DOHH2 (cell line): ENCODE measurements around the gene FASN.

Experiments
- EZH2phosphoT487 ChIP-seq: fragments of 200-600 bp; sonication (generic); IDR thresholded peaks from 2 replicates; pipeline ENCODE4 v1.6.1; 2017; ENCODE audit warnings: borderline replicate concordance, mild to moderate bottlenecking, antibody characterized with exemption, low read length, moderate library complexity, mixed read lengths
- TF ChIP-seq, protein P1 (sequence below): fragments of 200-600 bp; sonication (generic); IDR thresholded peaks from one replicate; pipeline ENCODE4 v1.5.1; 2014; ENCODE audit warnings: antibody characterized with exemption, mild to moderate bottlenecking, low read depth, low read length; ENCODE audit not compliant: poor library complexity, severe bottlenecking

DNA sequence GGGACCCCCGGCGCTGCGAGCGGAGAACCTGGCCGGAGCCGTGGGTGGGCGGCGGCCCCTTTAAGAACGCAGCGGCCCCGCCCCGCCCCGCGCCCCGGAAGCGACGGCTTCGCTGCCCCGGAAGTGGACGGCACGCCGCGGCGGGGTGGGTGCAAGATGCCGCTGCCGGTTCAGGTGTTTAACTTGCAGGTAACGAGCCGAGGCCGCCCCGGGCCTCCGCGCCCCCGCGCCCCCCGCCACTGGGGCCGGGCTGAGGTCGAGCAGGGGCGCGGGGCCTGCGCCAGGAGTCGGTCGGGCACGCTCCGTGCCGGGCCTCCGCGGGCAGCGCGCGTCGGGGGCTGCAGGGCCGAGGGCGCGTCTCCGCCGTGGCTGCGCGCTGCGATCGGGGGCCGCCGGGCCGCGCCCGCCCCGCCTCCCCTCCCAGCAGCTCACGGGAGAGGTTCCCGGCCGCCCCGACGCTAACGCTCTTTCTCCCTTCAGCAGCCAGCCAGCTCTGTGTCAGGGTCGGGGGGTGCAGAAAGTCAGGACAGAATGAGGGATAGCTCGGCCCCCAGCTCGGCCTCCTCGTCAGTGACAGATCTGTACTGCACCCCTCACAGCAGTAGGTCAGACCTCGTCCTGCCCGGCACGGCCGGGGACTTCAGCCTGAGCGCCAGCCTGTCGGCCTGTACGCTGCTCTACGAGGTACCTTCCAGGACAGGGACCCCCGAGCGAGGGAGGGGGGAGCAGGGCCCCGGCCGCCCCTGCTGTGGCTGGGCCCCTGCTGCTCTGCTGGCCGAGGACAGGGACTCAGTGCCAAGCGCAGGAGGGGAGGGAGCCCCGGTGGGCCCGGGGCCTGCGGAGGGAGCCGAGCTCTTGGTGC lies 46.0 kb downstream of the FASN start, which contains the start of the genes GPS1 and RFNG:
- TF ChIP-seq, protein P1, sequence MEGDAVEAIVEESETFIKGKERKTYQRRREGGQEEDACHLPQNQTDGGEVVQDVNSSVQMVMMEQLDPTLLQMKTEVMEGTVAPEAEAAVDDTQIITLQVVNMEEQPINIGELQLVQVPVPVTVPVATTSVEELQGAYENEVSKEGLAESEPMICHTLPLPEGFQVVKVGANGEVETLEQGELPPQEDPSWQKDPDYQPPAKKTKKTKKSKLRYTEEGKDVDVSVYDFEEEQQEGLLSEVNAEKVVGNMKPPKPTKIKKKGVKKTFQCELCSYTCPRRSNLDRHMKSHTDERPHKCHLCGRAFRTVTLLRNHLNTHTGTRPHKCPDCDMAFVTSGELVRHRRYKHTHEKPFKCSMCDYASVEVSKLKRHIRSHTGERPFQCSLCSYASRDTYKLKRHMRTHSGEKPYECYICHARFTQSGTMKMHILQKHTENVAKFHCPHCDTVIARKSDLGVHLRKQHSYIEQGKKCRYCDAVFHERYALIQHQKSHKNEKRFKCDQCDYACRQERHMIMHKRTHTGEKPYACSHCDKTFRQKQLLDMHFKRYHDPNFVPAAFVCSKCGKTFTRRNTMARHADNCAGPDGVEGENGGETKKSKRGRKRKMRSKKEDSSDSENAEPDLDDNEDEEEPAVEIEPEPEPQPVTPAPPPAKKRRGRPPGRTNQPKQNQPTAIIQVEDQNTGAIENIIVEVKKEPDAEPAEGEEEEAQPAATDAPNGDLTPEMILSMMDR = no peak
- no peak for TF ChIP-seq EZH2phosphoT487
